Activated naive CD4-positive, alpha-beta T cell treated with anti-CD3 and anti-CD28 coated beads, Interleukin-2, amount 50 U/mL, for 24 hours (primary cell): ENCODE results near the gene NCS1.

Experiments
- H3K27ac Mint-ChIP-seq: one replicate; pipeline ENCODE4 v1.8.0; 2021; ENCODE audit warnings: mild to moderate bottlenecking, mixed read lengths
- H3K27me3 Mint-ChIP-seq: one replicate; pipeline ENCODE4 v1.8.0; 2021; ENCODE audit warnings: mixed read lengths
- H3K36me3 Mint-ChIP-seq: one replicate; pipeline ENCODE4 v1.8.0; 2021; ENCODE audit warnings: mixed read lengths
- H3K4me1 Mint-ChIP-seq: one replicate; pipeline ENCODE4 v1.8.0; 2021; ENCODE audit warnings: mixed read lengths
- H3K4me3 Mint-ChIP-seq: one replicate; pipeline ENCODE4 v1.8.0; 2021; ENCODE audit warnings: mild to moderate bottlenecking, mixed read lengths
- H3K9me3 Mint-ChIP-seq: one replicate; pipeline ENCODE4 v1.8.0; 2021; ENCODE audit warnings: mixed read lengths

The NCS1 gene

DNA sequence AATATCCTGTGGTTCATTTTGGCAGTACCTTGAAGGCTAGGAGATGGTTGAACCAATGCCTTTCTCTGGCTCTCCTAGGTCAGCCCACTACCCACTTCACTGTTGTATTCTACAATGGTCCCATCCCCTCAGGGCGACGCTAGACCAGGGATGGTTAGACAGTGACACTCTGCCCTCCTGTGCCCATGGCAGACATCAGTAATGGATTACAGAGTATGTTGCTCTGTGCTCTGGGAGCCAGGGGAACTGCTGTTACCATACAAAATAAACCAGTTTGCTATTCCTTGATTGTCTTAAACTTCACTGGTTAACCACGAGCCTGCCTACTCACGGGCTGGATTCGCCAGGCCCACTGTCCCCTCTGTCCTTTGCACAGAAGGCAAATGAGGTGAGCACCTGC, 33.7 kb downstream of the NCS1 start:
- Mint-ChIP-seq H3K27ac (no peak overlapping the region), H3K4me1 (no peaks in the 10 kb centered on the region), H3K36me3 (no peaks in the 10 kb centered on the region), H3K9me3 (no peaks in the 10 kb centered on the region), H3K27me3 (peaks cover 1% of the 10 kb centered on the region), H3K4me3 (no peak overlapping the region)

DNA sequence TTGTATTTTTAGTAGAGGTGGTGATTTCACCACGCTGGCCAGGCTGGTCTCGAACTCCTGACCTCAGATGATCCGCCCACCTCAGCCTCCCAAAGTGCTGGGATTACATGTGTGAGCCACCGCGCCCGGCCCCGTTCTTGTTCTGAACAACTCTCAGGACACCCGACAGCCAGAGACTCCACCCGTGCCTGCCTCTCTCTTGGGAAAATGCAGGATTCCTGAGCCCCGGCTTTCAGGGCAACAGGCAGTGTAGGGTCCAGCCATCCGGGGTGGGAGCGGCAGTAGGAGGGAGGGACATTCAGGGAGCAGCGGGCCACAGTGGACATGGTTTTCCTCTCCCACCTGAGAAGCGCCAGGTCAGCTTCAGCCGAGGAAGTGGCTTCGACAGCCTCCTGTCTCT, 34.4 kb downstream of the NCS1 start:
- Mint-ChIP-seq H3K9me3 (no peaks in the 10 kb centered on the region), H3K4me1 (no peaks in the 10 kb centered on the region), H3K27ac (no peak overlapping the region), H3K4me3 (no peak overlapping the region), H3K27me3 (peaks cover 1% of the 10 kb centered on the region), H3K36me3 (no peaks in the 10 kb centered on the region)

DNA sequence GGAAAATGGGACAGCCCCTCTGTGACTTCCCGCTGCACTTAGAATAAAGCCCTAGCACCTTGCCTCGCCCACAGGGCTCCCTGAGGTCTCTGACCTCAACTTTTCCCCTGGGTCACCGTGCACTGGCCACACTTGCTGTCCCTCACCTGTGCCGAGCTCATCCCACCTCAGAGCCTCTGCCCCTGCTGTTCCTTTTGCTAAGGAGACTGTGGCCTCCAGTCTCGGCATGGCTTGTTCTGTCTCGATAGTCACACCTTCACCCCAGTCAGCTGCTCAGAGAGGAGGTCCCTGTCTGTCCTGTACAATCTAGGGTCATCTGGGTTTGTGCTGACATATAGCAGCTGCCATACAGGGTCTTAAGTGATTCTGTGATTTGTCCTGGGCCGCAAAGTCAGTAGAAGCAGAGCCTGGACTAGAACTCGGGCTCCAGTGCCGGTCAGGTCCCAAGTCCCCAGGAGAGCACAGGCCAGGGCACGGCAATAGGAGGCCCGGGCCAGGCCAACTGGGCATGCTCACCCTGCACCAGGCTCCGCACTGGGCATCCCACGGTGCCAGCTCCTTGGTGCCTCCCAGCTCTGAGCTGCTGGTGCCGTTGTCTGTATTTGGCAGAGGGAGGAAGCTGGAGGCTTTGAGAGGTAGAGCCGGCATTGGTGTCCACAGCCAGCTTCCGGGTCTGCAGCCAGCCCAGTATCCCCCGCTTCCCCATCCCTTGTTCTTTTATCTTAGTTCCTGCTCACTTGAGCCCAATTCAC, 35.2 kb downstream of the NCS1 start:
- Mint-ChIP-seq H3K36me3 (no peaks in the 10 kb centered on the region), H3K27ac (no peak overlapping the region), H3K4me3 (no peak overlapping the region), H3K27me3 (peaks cover 1% of the 10 kb centered on the region), H3K9me3 (no peaks in the 10 kb centered on the region), H3K4me1 (no peaks in the 10 kb centered on the region)

DNA sequence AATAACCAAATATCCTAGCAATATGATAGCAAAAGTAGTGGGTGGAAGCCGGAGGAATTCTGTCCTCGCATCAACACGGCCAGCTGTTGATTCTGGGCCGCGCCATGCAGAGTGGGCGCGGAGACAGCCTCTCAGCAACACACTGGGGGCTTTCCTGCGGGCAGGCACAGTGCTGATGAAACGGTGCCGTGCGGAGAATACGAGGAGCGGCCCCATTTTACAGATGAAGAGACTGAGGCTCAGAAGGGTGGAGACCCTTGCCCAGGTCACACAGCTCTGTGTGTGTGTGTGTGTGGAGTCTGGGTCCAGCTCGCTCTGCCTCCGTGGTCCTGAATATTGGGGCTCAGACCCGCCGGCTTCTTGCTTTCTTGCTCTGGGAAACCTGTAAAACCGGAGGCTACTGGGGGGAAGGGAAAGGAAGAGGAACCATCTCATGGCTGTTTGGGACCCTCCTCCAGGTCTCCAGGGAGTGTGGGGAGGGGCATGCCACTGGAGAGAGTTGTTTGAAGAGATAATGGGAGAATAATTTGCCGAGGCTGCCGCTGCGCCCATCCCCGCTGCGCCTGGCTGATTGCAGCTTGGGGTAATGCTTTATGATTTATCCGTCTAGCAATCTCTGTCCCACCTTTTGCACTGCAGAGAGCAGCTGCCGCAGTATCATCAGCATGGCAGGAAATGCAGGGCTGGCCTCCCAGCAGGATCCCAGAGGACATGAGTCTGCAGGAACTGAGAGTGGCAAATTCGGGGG, 36.6 kb downstream of the NCS1 start:
- Mint-ChIP-seq H3K4me1 (no peaks in the 10 kb centered on the region), H3K36me3 (no peaks in the 10 kb centered on the region), H3K27me3 (peaks cover 1% of the 10 kb centered on the region), H3K4me3 (no peak overlapping the region), H3K9me3 (no peaks in the 10 kb centered on the region), H3K27ac (no peak overlapping the region)

DNA sequence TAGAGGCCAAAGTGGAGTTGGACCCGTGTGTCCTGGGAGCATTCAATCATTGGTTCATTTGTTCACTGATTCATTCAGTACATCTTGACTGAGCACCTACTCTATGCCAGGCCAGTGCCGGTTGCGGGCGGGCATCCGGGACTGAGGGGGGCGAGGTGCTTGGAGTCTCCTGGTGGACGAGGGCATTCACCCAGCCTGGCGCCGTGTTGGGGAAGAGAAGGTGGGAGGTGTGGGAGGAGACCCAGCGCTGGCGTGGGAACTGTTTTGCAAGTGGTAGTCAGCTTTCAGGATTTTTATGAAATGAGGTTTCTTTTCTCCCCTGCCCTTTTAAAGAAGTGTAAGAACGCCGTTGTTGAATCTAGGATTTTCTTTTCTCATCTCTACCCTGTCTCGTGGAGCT, 37.2 kb downstream of the NCS1 start:
- Mint-ChIP-seq H3K4me3 (no peak overlapping the region), H3K27me3 (peaks cover 1% of the 10 kb centered on the region), H3K36me3 (no peaks in the 10 kb centered on the region), H3K4me1 (no peaks in the 10 kb centered on the region), H3K9me3 (no peaks in the 10 kb centered on the region), H3K27ac (no peak overlapping the region)

DNA sequence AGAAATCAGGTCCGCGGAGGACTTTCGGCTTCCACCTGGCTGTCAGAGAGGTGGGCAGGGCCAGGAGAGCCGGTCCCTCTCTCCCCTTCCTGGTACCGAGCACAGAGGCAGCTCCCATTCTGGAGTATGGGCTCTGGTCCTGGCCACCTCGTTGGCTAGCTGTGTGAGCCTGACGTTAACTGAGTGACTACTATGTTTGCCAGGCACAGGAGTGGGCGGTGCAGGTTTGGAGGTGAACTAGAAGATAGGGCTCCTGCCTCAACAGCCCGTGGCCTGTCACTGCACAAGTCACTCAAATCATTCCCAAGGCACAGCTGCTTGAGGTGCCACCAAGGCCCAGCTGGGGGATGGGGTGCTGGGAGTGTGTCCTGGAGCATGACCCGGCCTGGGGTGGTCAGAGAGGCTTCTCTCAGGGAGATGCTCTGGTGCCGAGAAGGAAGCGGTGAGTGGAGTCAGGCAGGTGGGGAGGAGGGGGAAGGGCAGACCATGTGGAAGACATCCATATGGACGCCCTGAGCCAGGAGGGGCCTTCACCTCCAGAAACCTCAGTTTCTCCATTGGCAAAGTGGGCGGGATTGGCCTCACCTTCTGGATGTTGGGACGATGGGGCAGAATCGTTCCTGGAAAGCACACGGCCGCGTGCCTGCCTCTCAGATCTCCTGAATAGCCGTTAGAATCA, 39.5 kb downstream of the NCS1 start:
- Mint-ChIP-seq H3K36me3 (no peaks in the 10 kb centered on the region), H3K9me3 (no peaks in the 10 kb centered on the region), H3K27ac (no peak overlapping the region), H3K4me3 (no peak overlapping the region), H3K27me3 (peaks cover 1% of the 10 kb centered on the region), H3K4me1 (no peaks in the 10 kb centered on the region)

DNA sequence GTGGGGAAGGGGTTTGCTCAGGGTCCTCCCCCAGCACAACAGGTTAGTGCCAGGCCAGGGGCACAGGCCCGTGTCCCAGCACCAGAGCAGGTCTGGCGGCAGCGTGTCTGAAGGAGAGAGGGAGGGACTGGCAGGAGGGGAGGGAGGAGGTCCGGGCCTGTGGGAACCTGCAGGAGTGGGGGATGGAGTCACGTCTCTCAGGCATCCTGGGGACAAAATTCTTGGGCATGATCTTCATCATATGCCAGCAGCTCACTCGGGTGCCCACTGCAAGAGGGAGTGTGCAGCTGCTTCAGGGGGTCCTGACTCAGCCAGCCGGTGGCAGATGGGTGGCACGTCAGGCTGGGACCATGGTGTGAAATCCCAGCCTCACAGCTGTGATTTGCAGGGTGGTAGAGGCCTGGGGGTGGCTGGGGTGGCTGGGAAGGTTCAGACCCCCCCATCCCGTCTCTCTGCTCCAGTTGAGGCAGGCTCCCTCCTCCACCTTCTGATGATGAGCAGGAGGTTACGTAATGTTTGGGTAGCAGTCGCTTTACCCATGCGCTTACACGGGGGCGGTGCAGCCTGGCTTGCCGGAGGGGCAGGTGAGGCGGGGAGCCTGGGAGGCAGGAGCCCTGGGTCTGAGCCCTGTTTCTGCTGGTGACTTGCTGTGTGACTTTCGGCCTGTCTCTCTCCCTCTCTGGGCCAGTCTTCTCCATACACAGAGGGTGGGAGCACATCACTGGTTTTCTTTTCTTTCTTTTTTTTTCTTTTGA, 40.5 kb downstream of the NCS1 start:
- no peak overlapping the region for H3K27ac Mint-ChIP-seq
- no peak overlapping the region for H3K4me3 Mint-ChIP-seq
- no peaks in the 10 kb centered on the region for H3K4me1 Mint-ChIP-seq
- peaks cover 1% of the 10 kb centered on the region for H3K27me3 Mint-ChIP-seq
- no peaks in the 10 kb centered on the region for H3K36me3 Mint-ChIP-seq
- H3K9me3 Mint-ChIP-seq: no peaks in the 10 kb centered on the region

DNA sequence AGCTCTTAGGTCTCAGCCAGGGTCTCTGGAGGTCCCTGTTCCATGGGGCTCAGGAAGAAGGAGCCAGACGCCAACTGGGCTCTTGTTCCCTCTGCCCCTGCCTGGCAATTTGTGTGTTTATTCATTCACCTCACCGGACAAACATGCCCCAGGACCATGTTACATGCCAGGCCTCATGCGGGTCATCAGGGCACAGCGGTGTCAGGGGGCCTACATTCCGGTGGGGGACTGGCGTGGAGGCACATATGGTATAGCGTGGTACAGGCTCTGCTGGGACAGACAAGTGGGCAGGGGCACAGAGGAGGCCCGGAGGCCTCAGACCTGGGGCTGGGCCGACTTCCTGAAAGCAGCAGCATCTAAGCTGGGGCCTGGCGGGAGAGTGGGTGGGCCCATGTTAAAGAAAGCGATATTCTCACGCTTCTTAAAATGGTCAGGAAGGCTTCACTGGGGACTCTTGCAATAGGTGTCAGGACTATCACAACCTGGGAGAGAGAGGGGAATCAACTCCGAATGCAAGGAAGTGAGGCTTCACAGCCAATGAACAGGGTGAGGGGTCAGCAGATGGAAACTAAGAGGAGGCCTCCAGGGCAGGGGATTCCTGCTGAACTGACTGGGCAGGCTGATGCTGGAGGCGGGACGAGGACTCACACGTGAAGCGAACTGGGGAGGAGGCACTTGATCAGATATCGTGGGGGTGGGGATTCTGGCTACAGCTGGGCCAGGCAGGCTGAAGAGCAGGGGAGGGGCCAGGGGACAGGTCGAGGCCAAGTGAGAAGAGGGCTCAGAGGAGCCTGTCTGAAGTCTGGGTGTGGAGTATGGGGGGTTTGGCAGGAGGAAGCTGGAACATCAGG, 41.9 kb downstream of the NCS1 start:
- H3K4me1 Mint-ChIP-seq: no peaks in the 10 kb centered on the region
- H3K27ac Mint-ChIP-seq: no peak overlapping the region

DNA sequence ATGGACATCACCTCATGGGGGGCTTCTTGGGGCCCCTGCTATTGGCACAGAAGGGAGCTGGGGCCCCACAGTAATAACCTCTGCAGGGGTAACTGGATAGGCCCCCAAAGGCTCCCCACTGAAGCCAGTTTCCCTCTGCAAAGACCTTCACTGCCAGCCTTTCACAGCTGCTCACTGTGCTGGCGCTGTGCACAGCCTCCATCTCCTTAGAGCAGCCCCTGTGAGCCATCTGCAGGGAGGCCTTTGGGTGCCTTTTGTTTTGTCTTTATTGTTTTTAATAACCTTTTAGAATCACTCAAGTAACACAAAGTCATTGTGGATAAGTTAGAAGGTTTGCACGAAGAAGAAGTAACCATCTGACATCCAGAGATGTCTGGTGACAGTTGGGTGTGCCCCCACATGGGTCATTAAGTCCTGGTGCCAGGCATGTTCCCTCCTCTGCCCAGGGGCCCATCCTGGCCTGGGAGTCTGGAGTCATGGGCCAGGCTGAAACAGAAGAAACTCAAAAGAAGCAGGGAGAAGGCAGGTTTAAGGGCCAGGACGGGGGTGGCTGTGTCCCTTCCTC, 42.7 kb downstream of the NCS1 start:
- Mint-ChIP-seq H3K27ac (no peak overlapping the region), H3K27me3 (no peaks in the 10 kb centered on the region), H3K36me3 (no peaks in the 10 kb centered on the region), H3K4me1 (no peaks in the 10 kb centered on the region), H3K9me3 (no peaks in the 10 kb centered on the region), H3K4me3 (no peak overlapping the region)

More for the DNA sequence above, 41.9 kb downstream of the NCS1 start:
- H3K27me3 Mint-ChIP-seq: peaks cover under 1% of the 10 kb centered on the region
- no peaks in the 10 kb centered on the region for H3K9me3 Mint-ChIP-seq
- H3K4me3 Mint-ChIP-seq: no peak overlapping the region
- H3K36me3 Mint-ChIP-seq: no peaks in the 10 kb centered on the region

DNA sequence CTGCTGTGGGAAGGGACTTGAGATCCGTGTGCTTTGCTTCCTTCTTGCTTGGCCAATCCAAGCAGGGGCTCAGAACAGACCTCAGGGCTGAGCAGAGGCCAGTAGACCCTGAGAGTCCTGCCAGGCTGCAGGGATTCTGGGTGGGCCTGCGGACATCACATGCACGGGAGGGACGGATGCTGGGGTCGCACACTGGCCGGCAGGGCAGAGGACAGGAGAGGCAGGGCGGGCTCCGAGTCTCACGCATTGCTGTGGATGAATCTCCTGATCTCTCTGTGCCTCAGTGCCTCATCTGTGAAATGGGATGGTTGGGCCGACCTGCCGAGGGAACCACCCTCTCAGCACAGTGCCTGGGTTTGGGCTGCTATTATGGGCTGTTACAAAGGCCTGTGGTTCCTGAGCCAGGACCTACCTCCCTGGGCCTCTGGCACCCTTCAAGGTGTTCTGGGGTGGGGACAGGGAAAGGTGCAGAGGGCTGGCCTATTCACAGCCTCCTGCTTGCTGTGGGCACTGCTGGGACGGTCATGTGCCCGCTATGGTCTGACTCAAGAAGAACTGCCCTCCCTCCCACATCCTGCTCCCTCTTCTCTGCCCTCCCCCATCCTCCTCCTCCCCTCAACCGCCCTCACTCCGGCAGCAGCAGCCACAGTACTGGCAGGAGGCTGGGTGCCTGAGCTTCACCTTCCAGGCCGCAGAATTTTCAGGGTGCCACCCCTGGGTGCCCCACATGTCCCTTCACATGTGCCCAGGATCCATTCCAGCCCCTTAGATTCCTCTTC, 43.3 kb downstream of the NCS1 start:
- no peak overlapping the region for H3K4me3 Mint-ChIP-seq
- H3K36me3 Mint-ChIP-seq: no peaks in the 10 kb centered on the region
- no peak overlapping the region for H3K27ac Mint-ChIP-seq
- H3K9me3 Mint-ChIP-seq: no peaks in the 10 kb centered on the region
- no peaks in the 10 kb centered on the region for H3K27me3 Mint-ChIP-seq
- no peaks in the 10 kb centered on the region for H3K4me1 Mint-ChIP-seq

DNA sequence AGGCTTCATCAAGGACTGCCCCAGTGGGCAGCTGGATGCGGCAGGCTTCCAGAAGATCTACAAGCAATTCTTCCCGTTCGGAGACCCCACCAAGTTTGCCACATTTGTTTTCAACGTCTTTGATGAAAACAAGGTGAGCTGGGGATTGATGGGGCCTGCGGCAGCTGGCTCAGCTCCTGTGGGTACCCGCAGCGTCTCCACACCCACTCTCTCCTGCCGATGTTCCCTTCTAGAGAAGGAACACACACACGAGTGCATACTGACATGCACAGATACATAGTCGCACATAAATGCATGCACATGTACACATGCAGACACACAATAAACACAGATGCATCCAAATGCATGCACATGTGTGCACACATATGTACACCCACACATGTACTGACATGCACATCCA, 45.6 kb downstream of the NCS1 start:
- Mint-ChIP-seq H3K27me3 (no peaks in the 10 kb centered on the region), H3K4me3 (no peak overlapping the region), H3K9me3 (no peaks in the 10 kb centered on the region), H3K4me1 (no peaks in the 10 kb centered on the region), H3K36me3 (no peaks in the 10 kb centered on the region), H3K27ac (no peak overlapping the region)

DNA sequence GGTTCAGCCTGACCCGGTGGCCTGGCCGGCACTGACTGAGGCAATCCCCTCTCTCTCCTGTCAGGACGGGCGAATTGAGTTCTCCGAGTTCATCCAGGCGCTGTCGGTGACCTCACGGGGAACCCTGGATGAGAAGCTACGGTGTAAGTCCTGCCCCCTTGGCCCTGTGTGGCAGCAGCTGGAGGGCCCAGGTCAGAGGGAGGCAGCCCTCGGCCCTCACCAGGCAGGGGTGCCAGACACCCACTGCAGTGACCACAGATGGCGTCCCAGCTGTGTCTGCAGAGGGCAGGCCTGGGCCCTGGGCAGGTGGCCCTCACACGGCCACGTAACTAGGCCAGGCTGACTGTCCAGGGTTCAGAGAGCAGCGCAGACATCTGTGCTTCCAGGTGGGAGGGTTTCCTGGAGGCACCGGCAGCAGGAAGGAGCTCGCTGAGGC, 47.5 kb downstream of the NCS1 start:
- no peak overlapping the region for H3K4me3 Mint-ChIP-seq
- H3K4me1 Mint-ChIP-seq: no peaks in the 10 kb centered on the region
- no peak overlapping the region for H3K27ac Mint-ChIP-seq
- H3K27me3 Mint-ChIP-seq: no peaks in the 10 kb centered on the region
- no peaks in the 10 kb centered on the region for H3K9me3 Mint-ChIP-seq
- H3K36me3 Mint-ChIP-seq: no peaks in the 10 kb centered on the region

DNA sequence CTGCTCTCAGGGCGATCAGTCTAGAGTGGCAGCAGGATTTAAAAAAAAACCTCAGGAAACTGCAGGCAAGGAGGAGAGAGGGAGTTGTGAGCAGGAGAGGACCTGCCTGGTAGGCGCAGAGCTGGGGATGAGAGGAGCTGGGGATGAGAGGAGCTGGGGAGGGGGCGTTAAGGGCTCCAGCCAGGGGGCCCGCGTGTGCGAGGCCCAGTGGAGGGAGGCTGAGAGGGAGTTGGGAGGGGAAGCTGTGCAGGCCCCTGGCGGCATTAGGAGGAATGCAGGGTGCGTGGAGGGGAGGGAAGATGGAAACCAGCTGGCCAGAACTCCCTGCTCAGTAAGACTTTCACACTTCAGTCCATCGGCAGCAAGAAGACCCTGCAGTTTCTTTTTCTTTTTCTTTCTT, 48.1 kb downstream of the NCS1 start:
- H3K36me3 Mint-ChIP-seq: no peaks in the 10 kb centered on the region

DNA sequence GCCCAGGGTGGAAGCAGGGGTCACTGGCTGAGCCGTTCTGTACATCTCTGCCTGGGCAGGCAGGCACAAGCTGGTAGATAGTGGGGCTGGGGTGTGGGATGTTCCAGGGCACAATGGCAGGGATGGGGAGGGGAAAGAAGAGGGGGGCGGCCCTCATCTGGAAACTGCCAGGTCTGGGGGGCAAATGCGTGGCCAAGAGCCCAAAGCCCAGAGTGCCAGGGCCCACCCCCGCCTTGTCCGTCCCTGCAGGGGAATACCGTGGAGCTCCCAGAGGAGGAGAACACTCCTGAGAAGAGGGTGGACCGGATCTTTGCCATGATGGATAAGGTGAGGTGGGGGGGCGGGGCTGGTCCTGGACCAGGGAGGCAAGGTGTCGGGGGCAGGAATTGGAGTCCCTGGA, 50.6 kb downstream of the NCS1 start:
- Mint-ChIP-seq H3K9me3 (no peaks in the 10 kb centered on the region), H3K4me3 (no peak overlapping the region), H3K4me1 (no peaks in the 10 kb centered on the region), H3K36me3 (no peaks in the 10 kb centered on the region), H3K27ac (no peak overlapping the region), H3K27me3 (no peaks in the 10 kb centered on the region)

More for the DNA sequence above, 48.1 kb downstream of the NCS1 start:
- H3K9me3 Mint-ChIP-seq: no peaks in the 10 kb centered on the region
- H3K27me3 Mint-ChIP-seq: no peaks in the 10 kb centered on the region
- no peaks in the 10 kb centered on the region for H3K4me1 Mint-ChIP-seq
- H3K4me3 Mint-ChIP-seq: no peak overlapping the region
- H3K27ac Mint-ChIP-seq: no peak overlapping the region
